Spleen (tissue), 7 donors: Measurements from ENCODE around the gene SLC1A2.

Experiments used
- POLR2A ChIP-seq, 3 donors: fragments of 450-650 bp; IDR thresholded peaks; one replicate each; pipeline ENCODE4 v1.5.1; 2017; ENCODE audit warnings: antibody characterized with exemption in 3 of 3, mild to moderate bottlenecking in 1 of 3
- POLR2AphosphoS5 ChIP-seq, 3 donors: sonication (generic); formaldehyde crosslinking; IDR thresholded peaks; one replicate each; pipeline ENCODE4 v1.5.1; 2017; ENCODE audit warnings: antibody characterized with exemption in 3 of 3
- TF ChIP-seq, protein P1 (sequence below), 11 experiments: fragments of 200-600 bp in 7 of 11; fragments of 450-650 bp in 4 of 11; sonication (generic) in 4 of 11; IDR thresholded peaks in 8 of 11; conservative IDR thresholded peaks in 3 of 11; 1 replicate in 7 of 11; 2 replicates in 4 of 11; pipeline versions ENCODE4 v1.4.0 to v1.8.0; 2016 to 2021; ENCODE audit warnings: antibody characterized with exemption in 11 of 11, inconsistent platforms in 4 of 11, mild to moderate bottlenecking in 1 of 11
- donor health status: DM: no; HTN: no; CAD: no; lungs with moderate emphysema.
- donor health status: DM: no; HTN: no; CAD: no.
- donor health status: DM: no; HTN: no; CAD: no.

DNA sequence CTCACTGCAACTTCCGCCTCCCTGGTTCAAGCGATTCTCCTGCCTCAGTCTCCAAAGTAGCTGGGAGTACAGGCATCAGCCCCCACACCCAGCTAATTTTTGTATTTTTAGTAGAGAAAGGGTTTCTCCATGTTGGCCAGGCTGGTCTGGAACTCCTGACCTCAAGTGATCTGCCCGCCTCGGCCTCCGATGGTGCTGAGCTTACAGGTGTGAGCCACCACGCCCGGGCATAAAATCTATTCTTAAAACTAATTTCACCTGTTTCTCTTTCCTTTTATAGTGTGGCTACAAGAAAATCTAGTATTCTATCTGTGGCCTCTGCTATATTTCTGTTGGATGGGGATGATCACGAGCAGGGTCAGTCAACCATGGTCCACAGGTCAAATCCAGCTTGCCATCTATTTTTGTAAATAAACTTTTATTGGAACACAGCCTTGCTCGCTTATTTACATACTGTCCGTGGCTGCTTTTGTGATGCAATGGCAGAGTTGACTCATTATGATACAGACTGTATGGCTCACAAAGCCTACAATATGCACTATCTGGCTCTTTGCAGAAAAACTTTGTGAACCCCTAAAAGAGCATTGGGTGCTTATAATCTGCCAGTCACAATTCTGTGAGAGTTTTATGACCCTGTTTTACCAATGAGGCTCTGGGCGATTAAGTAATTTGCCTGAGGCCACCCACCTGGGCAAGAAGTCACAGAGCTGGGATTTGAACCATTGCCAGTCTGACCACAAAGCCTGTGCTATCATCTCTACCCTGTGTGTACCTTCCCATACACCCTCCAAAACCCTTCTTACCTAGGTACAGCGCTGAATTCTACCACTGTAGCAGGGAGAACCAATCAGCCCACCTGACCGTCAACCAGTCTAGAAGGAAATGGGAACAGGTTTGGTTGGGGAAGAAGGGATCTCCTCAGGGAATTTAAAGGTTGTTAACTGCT is 28.3 kb downstream of the SLC1A2 start:
- no peak for TF ChIP-seq POLR2AphosphoS5 (IDR thresholded peaks at IDR 0.05)
- TF ChIP-seq, protein P1, sequence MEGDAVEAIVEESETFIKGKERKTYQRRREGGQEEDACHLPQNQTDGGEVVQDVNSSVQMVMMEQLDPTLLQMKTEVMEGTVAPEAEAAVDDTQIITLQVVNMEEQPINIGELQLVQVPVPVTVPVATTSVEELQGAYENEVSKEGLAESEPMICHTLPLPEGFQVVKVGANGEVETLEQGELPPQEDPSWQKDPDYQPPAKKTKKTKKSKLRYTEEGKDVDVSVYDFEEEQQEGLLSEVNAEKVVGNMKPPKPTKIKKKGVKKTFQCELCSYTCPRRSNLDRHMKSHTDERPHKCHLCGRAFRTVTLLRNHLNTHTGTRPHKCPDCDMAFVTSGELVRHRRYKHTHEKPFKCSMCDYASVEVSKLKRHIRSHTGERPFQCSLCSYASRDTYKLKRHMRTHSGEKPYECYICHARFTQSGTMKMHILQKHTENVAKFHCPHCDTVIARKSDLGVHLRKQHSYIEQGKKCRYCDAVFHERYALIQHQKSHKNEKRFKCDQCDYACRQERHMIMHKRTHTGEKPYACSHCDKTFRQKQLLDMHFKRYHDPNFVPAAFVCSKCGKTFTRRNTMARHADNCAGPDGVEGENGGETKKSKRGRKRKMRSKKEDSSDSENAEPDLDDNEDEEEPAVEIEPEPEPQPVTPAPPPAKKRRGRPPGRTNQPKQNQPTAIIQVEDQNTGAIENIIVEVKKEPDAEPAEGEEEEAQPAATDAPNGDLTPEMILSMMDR (IDR thresholded peaks at IDR 0.05 in 8 of 11, conservative IDR thresholded peaks at IDR 0.05 in 3 of 11) = no peak
- TF ChIP-seq POLR2A (IDR thresholded peaks at IDR 0.05) = no peak
